Stimulated activated CD8-positive, alpha-beta memory T cell treated with anti-CD3 and anti-CD28 coated beads, Interleukin-7, amount 100 ng/mL, for 4 hours (primary cell): ENCODE data around the gene SPG21.

Source experiments
- DNase-seq, 2 donors: peaks; one replicate each; pipeline ENCODE4 v3.0.0-alpha.2; 2020; ENCODE audit warnings: low read depth in 2 of 2

The SPG21 gene

GRCh38 chr15:64942356-64942755, 47.4 kb downstream of the SPG21 start:
- DNase-seq = no peak

DNA sequence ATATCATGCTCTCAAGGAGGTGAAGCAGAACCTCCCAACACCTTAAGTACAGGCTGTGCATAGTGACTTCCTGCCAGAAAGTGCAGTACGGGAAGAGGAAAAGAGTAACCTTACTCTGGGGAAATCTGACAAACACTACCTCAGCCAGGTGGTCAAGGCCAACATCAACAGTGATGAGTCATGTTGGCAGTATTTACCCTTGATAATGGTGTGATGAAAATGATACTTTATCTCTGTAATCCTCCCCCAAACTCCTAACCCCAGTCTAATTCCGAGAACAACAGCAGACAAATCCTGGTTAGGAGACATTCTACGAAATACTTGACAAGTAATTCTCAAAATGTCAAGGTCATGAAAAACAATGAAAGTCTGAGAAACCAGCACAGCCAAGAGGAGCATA, 51.5 kb downstream of the SPG21 start:
- no peak for DNase-seq

GRCh38 chr15:64934023-64934422, 55.7 kb downstream of the SPG21 start:
- no peak for DNase-seq

DNA sequence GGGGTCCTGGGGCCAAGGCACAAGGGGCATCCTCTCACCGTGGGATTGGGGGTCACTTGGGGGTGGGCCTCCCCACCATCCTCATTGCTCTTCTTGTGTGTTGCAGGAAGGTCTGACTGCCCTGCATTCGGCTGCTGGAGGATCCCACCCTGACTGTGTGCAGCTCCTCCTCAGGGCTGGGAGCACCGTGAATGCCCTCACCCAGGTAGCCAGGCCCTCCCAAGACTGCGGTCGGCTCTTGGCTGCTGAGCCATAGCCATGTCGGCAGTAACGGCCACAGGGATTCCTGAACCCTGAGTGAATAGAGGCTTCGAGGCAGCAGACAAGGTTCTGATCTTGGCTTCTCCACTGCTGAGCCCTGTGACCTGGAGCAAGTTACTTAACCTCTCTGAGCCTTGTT, 58.3 kb downstream of the SPG21 start:
- DNase-seq = no peak

- DNase-seq = no peak
Measured at GRCh38 chr15:64930778-64931371, 58.8 kb downstream of the SPG21 start.

GRCh38 chr15:64930019-64930652, 59.6 kb downstream of the SPG21 start:
- no peak for DNase-seq

- no peak for DNase-seq
Measured at GRCh38 chr15:64928626-64929220, 61.0 kb downstream of the SPG21 start.

DNA sequence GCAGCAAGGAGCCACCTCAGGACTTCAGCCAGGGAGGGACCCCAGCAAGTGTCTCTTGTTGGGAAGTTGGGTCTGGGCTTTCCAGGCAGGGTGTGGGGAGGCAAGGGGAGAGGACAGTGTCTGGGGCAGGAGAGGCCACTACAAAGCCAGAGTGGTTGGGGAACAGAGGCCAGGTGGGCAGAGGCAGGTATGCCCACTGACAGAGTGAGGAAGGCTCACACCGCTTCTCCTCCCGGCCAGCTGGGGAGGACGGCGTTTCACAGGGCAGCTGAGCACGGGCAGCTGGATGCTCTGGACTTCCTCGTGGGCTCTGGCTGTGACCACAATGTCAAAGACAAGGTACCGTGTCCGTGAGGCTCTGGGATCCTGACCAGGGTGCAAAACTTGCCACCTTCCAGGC, 63.1 kb downstream of the SPG21 start:
- no peak for DNase-seq

DNA sequence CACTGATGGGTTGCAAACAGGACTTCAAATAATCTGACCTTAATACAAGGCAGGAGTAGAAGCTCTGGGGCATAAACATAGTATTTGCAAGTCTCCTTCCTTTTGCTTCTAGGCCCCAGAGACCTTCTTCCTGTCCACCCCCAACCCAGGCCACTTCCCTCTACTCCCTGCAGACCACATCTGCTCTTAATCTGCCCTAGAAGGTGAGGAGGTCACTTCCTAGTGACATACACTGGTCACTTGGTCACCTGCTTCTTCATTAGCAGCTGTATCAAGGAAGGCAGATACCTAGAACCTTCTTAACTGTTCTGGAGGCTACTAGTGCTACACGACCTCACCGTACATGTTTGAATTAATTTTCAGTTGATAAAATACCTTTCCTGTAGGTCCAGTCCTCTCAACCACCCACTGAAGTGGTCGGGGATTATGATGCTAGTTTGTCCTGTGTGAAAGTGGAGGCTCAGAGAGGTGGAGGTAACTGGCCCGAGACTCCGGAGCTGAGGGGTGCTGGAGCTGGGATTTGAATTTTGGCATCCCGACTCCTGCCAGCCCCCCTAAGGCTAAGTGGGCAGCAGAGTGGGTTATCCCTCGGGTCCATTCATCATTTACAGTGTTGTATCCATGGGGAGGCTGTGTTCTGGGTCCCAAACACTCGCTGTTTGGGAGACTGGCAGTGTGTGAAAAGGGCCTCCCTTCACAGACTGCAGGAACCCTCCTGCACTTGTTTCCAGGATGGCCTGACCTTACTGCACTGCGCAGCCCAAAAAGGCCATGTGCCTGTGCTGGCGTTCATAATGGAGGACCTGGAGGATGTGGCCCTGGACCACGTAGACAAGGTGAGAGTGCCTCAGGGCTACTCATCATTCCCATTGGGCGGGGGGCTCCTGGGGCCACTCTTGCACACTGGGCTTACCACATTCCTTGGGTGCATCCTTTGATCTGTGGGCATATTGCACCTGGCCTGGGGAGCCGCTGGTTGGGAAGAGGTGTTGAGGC, 64.1 kb downstream of the SPG21 start:
- DNase-seq = no peak

DNA sequence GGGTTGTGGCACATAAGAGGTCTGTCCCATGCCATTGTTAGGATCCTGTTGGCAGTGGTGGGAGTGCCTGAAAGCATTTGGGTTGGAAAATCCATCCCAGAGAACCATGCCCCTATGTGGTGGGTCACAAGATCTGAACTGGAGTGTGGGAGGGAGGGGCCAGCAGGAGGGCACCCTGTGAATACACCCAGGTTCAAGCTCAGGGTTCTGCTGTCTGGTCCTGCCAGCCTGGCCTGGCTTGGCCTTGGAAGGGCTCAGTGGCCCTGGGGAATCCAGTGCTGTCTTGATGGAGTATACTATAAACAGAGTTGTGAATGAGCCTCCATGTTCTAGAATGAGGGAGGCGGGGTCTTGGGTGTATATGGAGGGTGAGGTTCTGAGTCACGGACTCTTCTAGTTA, 66.2 kb downstream of the SPG21 start:
- no peak for DNase-seq

DNA sequence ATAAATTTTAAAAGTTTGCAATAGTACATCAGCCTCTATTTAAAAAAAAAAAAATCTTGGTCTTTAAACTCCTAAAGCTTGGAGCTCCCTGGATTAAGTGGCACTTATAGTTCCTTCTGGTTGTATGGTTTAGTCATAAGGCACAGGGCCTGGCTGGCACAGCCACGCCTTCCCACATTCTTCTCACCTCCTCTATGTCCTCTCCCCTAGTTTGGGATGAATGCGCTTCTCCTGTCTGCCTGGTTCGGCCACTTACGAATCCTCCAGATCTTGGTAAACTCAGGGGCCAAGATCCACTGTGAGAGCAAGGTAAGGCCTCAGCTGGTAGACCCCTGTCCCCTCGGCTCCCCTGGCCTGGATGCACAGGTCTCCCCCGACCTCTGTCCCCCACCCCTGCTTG, 68.0 kb downstream of the SPG21 start:
- DNase-seq = no peak

- DNase-seq = no peak
Measured at GRCh38 chr15:64919721-64920120, 70.0 kb downstream of the SPG21 start.

DNA sequence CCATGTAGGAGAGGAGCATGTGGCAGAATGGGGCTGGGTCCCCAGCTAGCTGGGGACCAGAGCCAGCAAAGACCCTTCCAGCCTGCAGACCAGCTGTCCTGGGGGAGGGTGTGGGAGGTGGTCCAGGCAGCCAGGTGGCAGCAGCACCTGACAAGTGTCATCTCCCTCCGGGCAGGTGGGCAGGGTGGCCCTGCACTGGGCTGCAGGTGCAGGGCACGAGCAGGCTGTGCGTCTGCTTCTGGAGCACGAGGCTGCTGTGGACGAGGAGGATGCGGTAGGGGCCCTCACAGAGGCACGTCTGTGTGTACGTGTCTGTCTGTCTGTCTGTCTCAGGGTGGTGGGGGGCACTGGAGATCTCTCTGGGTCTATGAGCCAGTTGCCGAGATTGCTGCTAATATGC, 72.5 kb downstream of the SPG21 start:
- DNase-seq = no peak

GRCh38 chr15:64916365-64916764, 73.3 kb downstream of the SPG21 start:
- DNase-seq = no peak

GRCh38 chr15:64915518-64916227, 74.0 kb downstream of the SPG21 start:
- no peak for DNase-seq
